Globus pallidus (tissue), 1 donor: ENCODE results near the gene CUX1.
"Not testable (repeated sequence)": the region's sequence is repeated elsewhere in the genome, so short reads cannot be mapped to it uniquely, and the experiment has no call there.

Experiments used
- DNase-seq: peaks from one replicate; pipeline ENCODE4 v3.0.0-alpha.2; 2015; ENCODE audit warnings: low spot score

Gene CUX1

DNA sequence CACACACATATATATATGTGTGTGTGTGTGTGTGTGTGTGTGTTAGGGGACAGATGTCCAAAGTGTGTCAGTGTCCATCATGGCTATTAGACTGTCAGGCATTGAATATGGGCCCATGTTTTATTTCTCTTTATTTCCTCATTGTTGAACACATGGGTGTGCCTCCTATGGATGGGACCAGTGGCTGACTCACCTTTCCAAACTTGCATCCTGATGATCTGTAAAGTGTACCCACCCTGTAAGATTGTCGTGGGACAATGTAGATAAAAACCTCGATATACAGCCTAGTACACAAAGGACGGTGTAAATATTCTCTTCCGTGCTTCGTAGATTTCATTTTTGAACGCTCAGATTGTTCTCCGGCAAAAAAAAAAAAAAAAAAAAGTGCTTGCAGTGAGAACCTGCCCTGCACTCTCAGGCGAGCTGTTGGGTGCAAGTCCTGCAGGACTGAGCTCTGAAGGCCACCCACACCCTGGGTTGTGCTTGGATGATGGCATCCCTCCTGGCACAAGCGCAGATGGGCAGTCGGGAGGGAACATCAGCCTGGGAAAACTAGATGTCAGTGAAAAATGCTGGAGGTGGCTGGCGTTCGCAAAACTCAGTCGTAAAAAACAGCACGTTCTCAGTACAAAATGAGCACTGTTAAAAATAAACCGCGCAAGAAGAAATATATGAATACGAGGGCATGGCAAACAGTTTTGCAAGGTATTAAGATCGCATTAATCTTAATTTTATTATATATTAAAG lies 166.9 kb downstream of the CUX1 start:
- DNase-seq: no peak

DNA sequence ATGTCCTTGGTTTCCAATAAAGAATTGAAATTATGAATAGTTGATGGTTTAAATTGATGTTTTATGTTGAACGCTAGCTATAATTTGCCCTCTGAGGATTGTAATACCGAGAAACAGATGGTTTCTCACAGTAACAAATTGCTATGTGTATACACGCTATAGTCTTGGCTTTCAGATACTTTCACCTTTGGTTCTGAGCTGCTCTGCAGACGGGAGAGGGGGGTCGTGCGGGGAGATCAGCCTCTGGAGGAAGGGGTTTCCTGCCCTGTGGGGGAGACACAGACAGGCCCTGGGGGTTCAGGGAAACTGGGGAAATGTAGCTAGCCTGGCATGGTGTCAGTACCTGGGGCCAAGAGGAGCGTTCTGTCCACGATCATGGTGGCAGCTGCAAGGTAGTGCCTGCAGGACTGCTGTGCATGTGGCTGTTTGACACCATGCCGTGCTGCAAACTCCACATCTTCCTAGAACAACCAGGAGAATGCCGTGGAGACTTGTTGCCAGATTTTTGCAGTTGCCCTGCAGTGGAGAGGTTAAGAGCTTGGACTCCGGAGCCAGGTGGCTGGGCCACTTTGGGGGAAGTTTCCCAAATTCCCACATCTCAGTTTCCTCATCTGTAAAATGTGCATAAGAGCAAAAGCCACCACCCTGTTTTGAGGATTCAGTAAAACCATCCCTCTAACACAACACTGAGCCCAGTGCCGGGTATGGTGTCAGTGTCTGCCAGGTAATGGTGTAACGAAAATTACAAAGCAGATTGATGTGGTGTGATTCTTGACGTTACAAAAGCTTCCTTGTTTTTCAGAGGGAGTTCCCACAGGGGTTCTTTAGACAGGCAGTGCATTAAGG lies 167.9 kb downstream of the CUX1 start:
- no peak for DNase-seq

DNA sequence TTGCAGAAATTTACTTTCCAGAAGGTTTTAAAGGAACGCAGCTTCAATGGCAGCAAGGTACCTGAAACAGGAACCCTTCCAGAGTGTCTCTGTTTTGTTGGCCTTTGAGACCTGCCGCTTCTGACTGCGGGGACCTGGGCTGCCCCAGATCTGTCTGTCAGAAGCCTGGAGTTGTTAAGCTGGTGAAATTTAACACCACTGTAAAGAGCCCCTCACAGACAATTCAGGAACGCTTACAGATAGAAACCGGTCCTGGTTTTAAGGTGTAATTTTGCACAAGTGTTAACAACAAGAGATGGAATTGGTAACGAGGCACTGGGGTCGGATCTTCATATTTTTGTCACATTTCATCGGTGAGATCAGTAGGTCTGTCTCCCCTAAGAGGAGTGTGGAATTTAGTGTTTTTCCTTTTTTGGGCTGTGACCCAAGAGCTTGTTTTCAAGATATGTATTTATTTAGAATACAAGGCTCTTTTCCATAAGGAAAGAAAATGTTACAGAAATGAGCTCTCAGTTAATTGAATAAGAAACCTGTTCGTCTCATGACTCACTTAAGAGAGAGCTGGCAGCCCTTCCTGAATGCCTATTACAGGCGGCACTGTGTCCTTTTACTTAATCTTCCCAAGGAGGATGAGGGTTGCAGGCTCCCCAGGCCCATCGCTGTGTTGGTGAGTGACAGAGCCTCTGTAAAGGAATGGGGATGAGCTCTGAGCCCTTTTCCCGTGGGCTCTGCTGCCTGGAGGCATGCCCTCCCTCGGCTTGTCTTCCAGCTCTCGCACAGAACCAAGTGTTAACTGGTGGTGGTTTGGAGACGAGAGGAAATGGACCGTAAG lies 168.7 kb downstream of the CUX1 start:
- DNase-seq: no peak

DNA sequence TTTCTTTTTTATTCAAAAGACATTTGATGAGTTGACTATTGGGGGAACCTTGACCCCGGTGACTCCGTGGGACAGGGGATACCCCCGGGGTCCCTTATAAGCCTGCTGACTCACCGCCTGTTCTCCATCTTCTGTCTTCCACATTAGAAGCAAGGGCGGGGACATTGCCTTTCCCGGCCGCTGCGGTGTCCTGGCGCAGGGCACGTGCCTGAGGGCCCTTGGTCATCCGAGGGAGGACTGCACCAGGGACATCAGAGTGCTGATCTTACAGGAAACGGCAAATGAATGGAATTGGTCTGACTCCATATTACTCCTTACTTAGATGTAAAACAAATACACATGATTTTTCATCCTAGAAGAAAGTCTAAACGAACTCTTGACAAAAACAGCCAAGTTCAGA lies 170.1 kb downstream of the CUX1 start:
- DNase-seq: no peak

DNA sequence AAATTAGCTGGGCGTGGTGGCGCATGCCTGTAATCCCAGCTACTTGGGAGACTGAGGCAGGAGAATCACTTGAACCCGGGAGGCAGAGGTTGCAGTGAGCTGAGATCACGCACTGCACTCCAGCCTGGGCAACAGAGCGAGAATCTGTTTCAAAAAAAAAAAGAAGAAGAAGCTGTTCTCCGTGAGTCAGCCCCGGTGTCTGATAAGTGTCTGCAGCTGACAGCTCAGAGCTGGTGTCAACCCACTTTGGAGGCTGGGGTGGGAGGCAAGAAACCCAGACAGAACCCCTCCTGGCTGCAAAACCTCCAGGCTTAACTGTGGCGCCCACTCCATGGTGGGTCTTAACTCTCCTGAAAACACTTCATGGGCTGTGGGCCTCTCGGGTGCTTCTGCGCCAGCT lies 170.6 kb downstream of the CUX1 start:
- DNase-seq: not testable (repeated sequence)

DNA sequence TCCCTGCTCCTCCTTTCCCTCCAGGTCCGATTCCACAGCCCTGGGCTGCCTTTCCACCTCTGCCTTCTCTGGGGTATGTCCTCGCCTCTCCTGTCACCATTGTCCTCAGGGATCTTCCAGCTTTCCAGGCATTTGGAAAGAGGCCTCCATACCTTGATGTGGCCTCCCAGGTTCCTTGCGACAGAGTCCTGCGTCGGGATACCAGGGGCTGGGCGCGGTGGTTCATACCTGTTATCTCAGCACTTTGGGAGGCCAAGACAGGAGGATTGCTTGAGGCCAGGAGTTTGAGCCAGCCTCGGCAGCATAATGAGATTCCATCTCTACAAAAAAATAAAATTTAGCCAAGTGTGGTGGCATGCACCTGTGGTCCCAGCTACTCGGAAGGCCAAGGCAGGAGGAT lies 171.1 kb downstream of the CUX1 start:
- no peak for DNase-seq

DNA sequence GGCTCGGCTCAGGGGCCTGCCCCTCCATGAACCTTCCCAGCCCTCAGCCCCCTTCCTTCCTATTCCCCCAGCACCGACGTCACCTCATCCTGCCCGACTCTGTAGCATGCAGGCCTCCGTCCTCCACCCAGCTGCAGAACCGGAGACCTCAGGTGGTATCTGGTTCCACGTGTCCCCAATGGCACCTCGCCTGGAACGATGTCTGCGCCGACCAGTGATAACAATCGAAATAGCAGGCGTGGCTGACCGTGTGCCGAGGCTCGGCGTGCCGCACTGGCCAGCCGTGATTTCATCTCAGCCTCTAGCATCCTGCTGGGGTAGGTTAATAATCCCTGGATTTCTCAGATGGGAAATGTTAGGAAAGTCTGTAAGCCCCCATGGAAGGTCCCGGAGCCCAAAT lies 171.7 kb downstream of the CUX1 start:
- no peak for DNase-seq

DNA sequence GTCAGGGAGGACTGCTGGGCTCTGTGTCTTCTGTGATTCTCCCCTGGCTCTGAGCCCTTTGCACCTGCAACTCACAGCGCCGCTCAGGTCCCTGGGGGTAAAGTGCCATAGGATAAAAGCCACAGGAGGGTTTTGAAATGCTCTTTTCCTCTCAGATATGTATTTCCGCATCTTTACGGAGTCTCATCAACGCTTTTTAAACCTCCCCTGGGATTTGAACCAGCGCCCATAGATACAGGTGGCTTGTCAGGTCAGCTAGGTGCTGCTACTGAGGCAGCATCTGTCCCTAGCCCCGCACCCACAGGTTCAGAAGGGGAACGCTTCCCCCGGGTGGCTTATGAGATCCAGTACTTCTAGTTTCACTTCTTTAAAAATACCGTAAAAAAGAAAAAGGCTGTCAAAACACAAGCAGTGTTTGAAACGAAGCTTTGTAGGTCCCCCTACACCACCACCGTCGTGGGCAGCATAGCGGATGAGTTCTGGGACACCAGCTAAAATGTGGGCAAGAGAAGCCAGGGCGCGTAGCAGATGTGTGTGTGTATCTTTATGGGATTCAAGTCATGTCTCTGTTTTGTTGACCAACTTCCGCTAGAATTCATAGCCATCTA lies 173.5 kb downstream of the CUX1 start:
- DNase-seq: peak; percentile 15

DNA sequence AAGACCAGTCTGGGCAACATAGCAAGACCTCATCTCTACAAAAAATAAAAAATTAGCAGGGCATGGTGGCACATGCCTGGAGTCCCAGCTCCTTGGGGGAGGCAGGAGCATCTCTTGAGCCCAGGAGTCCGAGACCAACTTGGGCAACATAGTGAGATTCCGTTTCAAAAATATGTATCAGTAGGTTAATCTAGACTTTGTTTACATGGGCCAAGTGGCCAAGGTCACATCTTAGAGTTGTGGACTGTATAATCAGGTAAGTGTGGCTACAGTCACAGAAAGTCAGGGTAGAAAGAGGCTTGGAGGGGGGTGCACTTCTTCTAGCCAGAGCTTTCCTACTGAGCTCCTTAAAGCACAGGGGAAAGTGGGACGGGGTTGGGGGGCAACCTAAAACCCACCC lies 174.4 kb downstream of the CUX1 start:
- no peak for DNase-seq

DNA sequence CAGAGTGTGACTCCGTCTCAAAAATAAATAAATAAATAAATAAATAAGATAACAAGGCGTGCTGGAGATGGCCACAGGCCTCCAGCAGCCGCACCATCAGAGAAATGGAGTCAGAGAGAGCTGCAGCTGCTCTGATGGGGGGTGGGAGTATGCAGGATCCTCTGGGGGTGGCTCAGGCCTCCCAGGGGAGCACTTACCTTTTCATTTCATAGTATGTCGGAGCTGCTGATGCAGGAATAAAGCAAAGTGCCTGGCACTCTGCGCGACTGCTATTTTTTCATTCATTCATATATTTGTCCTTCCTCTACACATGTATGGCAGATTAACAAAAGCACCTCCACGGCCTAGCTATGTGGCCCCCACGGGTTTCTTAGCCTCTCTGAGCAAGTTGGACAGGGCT lies 175.9 kb downstream of the CUX1 start:
- DNase-seq: no peak

DNA sequence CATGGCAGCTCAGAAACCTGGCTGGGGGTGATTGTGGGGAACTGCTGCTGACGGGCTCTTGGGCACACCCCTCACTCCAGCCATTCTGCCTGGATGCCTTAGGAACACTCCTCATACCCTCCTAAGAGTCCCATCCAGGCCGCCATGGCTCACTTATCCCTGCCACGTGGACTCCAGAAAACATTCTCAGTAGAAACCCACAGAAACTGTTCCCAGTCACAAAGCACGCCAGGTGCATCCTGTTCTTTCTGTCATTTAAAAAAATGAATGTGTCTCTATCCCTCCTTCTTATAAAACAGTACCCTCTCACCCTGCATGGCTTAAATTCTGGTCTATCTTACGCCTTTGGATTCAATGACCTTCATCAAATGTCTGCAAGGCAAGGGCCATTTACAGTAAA lies 177.7 kb downstream of the CUX1 start:
- no peak for DNase-seq

DNA sequence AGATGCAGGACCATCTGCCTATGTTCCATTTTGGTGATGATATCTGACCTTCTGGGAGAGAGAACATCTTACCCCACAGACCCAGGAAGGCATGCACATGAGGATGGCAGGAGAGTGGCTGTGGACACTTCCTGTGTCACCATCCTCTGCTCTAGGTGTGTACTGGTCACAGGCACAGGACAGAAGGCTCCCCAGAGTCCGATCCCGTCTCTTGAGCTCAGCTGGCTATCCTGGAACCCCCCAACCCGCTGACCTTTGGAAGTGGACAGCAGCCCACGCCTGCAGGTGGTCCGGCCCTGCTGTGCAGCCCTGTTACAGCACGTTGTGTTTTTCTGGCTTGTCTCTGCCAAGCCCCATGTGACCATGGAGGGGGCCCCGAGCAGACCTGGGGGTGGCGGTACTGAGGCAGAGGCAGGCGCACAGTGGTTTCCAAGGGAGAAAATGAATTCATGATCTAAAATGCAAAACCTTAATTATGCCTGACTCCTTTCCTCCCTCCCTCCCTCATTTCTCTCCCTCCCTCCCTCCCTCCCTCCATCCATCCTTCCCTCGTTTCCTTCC lies 178.8 kb downstream of the CUX1 start:
- no peak for DNase-seq

DNA sequence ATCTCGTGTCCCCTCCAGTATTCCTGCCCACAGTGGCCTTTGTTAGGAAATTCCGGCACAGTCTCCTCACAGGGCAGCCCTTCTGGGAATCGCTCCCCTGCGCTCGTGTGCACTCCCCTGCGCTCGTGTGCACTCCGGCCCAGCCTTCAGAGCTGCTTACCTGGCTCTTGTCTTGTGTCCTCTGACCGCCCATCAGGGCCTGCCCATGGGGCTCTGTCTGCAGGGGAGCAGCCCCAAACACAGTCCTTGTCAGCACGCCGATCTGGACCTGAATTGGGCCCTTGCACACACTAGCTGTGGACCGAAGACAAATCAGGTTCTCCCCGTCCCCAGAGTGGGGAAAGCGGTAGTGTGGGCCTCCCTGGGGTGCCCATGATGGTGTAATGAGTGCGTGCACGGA lies 179.4 kb downstream of the CUX1 start:
- DNase-seq: no peak

DNA sequence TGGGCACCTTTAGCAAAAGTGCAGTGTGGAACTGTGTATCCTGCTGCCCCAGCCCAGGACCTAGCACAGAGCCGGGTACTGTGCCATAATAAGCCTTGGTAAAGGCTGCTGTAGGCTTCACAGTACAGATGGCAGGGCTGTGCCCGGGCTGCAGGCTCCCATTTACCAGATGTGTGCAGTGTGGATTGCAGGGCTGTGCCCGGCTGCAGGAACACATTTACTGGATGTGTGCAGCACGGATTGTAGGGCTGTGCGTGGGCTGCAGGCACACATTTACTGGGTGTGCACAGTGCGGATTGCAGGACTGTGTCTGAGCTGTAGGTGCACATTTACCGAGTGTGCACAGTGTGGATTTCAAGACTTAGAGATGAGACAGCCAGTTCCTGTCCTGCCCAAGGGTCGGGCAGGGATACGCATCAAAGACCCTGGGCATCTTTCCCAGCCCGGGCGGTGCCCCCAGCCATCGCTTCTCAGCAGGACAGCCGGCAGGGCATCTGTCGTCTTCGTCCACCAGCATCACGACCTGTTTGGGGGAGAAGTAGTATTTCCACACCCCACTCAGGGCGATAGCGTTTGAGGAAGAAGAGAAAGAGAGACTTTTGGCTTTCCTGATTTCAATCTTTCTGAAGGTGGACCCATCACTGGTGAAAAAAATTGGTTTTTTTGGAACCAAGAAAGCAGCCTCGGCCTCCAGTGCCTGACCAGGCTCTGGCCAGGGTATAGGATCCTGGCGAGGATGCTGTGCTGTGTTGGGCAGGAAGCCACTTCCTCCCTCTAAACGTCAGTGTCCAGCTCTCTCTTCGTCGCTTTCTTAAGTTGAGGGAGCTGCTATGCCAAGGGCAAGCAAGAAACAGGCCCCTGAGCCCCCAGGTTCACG lies 180.8 kb downstream of the CUX1 start:
- DNase-seq: no peak

DNA sequence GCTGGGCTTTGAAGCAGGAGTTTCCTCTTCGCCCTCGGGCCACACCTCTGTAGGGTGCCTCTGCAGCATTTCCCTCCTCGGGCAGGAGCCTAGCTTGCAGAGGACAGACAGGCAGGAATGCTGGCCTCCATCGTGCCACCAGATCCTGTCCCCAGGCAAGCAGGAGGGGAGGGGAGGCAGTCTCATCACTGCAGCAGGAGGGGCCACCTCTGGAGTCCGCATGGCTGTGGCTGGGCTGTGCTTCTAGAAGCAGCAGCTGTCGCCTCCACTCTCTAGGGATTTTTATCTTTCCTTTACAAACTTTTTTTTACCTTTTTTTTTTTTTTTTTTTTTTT lies 181.4 kb downstream of the CUX1 start:
- no peak for DNase-seq

DNA sequence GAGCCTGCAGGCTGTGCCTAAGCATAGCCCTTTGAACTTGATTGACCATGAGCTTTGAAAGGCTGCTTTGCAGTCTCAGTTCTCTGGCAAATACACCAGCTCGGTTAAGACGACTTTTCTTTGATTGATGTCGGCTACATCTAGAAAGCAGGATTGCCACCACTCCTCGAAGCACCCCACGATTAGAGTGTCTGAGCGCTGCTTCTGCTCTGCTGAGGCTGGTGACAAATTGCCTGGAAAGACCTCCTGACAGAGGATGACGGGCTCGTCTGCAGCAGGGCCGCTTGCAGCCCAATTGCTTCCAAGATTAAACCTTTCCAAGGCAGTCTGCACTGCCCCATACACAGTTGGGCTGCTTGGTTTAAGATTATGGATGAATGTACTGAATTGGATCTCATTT lies 182.0 kb downstream of the CUX1 start:
- DNase-seq: no peak

DNA sequence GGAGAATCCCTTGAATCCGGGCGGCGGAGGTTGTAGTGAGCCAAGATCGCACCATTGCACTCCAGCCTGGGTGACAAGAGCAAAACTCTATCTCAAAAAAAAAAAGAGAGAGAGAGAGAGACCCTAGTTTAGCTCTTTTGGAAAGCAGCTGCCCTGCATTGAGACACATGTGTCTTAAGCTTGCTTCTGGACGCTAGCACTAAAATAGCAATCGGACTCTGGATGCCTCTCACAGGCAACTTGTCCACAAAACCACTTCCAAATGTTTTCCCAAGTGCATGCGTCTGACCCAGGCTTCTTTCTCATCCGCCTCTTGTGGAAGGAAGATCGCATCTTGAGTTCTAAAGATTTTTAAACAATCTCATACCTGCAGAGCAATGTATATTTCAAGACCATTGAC lies 182.7 kb downstream of the CUX1 start:
- no peak for DNase-seq

DNA sequence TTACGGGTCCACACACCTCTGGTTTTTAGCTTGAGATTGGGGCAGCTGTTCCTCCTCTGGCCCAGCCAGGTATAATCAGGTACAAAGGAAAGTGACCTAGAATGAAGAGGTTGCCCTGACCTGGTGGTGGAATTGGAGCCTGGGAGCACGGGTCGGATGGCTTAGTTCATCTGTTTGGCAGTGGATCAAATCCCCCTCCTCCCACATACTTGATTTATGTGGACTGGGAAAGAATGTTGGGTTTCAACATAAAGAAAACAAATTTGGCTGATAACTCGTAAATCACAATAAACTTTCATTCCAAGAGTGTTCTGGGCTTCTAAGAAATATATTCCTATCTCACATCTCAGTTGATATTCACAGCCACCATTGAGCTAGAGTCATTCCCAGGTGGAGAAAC lies 186.8 kb downstream of the CUX1 start:
- no peak for DNase-seq

DNA sequence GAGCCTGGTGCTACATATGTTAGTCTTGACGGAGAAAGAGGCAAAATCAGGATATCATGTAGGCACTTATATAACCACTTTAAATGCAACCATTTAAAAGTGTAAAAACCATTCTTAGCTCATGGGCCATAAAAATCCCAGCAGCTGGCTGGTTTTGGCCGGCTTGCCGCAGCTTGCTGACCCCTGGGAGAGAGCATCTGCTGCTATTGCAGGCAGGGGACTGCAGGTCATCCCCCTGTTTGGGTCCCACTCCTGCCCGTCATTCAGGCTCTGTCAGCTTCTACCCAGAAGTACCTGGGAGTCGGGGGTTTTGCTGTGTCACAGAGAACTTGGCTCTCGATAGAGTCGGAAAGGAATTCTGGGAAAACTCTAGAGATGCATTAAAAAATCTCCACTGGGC lies 187.4 kb downstream of the CUX1 start:
- DNase-seq: no peak

DNA sequence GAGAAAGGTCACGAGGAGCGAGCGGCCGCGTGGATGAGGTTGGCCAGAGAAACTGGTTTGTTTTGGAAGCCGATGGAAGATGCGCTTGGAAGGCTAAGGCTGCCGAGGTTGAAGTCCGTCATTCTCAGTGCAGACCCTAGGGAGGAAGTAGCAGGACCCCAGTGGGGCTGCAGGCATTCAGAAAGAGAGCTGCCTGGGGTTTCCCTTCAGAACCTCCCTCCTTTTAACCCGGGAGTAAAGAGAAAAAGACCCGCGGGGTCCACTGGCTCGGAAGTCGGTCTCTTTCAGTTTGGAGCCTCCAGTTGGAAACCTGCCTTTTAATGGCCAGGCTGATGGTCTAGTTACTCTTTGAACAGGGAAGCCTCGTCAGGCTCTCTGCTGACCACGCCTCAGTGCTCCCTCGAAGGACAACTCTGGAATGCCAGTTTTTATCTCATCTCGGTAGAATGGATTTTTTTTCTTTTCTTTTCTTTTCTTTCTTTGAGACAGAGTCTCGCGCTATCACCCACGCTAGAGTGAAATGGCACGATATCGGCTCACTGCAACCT lies 188.6 kb downstream of the CUX1 start:
- DNase-seq: no peak

DNA sequence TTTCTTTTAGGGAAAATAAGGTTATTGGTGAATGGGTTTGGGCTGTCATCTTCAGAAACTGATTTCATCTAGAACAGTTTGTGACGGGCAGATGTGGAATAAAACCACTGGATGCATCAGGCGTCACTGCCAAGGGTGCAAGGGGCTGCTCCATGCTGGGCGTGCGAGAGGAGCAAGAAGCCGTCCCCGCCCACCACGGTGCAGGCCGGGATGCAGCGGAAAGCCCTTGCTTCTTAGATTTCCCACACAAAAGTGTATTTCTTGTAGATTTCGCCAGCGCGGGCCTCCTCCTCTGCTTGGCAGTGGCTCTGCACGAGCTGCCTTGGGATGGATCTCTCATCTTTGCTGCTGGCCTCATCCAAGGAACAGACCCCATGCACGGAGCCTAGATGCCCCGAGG lies 189.3 kb downstream of the CUX1 start:
- no peak for DNase-seq
